Posterior vena cava (tissue), 2 donors: Measurements from ENCODE around the gene SGMS2. TPM values are rescaled to one million over a fixed set of nuclear protein-coding genes. Genes with fewer than 3 reads are reported as not detected.

Experiments
- DNase-seq: peaks from one replicate; pipeline ENCODE4 v3.0.0-alpha.2; 2020; ENCODE audit warnings: low spot score
- intact Hi-C, 2 donors: fragments of 100-400 bp; cut with DNase I; formaldehyde crosslinking; loops; one replicate each; pipeline versions ENCODE4 v1.14.1 to v1.14.2; 2022 to 2023
- total RNA-seq, 2 donors: library from RNA; stranded (reverse); fragmentation: NEBNext Ultra II Directional; extraction: Animal tissue kit (Norgen Biotek cat#: 25700); gene quantifications; one replicate each; pipeline ENCODE4 v1.2.1, GENCODE V29; 2021
- donor health status: DM: yes; HTN: yes; CAD: no.
- donor health status: DM: yes; HTN: yes; CAD: no.

SGMS2 gene
- total RNA-seq, 2 donors from 2014 or later = 52.1 to 66.8 TPM

DNA sequence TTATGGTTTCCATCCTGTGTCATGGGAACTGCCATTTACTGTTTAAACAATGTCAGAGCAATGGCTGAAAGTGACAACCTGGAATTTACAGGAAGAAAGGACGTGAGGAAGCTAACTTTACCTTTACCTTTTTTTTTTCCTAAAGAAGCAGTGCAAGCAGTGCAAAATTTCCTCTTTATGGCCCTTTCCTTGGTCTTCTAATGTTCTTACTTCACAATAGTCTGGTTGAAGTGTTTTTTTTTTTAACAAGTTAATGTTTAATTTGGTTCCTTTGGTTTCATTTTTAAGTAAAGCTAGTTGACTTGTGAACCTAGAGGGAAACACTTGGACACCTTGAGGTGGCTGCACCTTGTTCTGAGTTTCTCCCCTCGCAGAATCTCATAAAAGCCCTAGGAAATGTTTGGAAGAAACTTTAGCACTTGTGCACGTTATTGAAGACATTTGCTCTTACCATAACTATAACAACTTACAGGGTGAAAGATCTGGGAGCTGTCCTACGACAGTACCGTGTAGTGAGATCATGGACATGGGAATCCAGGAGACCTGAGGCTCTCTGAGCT lies 1.8 kb downstream of the SGMS2 start:
- intact Hi-C loops = no loop called here
- no peak for DNase-seq

DNA sequence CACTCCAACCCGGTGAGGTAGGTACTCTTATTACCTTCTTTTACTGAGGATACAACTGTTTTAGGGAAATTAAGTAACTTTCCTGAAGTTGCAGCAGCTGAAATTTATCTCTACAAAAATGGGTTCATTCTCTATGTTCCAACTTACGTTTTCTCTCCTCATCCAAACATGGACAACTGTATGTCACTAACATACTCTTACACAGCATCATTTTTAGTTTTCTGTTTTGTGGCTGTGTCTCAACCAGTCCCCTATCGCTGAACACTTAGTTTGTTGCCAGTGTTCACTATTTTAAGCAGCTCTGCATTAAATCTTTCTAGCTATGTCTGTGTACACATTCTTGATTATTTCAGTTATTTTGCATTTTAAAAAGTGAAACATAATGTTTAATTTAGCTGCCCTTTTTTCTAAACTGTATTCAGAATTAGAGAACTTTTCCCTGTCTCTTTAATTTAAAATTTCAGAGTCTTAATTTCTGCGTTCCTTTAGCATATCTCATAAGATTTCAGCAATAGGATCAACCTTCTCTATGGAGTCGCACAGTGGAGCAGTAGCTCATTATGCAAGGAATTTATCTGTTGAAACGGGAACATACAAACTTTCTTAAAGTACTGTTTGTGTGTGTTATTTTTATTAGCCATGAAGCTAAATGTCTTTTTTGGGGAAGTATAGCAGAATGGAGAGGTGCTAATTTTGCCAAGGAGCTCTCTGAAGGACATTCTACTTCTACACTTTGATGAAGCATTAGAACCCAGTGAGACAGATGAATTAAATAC lies 3.8 kb downstream of the SGMS2 start:
- DNase-seq = no peak
- intact Hi-C loops = no loop called here

DNA sequence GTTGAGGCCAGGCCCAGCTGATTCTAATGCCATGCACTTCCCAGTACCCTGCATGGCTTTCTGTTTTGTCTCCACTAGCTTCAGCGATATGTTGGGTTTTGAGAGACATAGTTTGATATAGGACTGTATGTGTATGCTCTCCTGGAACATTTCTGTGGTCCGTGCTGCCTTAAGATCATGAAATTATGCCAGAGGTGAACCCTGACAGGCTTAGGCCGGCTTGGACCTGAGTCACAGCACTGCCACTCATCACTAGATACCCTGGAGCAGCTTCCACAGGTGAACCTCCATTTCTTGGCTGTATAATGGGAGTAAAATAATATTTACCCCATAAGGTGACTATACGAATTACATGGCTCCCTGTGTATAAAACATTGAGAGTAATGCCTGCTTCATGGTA lies 6.4 kb downstream of the SGMS2 start:
- intact Hi-C loops = no loop called here
- DNase-seq = no peak

DNA sequence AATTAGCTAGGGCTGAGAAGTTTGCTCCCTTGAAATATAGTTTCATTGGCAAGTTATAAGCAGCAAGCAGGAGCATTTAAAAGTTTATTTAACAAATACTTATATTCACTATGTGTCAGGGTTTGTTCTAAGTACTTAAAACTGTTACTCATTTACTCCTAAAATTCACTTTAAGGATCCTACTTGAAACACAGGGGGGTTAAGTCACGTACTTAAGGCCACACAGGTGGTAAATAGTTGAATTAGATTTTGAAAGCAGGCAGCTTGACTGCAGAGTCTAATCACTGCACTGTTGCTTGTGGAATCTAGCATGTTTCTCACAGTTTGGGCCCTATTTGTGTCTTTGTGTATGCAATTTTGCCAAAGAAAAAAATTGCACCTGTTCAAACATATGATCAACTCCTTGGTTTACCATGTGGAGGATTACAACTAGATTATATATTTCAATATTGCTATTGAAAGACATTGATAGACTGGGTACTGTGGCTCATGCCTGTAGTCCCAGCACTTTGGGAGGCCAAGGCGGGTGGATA lies 7.6 kb downstream of the SGMS2 start:
- DNase-seq = no peak

DNA sequence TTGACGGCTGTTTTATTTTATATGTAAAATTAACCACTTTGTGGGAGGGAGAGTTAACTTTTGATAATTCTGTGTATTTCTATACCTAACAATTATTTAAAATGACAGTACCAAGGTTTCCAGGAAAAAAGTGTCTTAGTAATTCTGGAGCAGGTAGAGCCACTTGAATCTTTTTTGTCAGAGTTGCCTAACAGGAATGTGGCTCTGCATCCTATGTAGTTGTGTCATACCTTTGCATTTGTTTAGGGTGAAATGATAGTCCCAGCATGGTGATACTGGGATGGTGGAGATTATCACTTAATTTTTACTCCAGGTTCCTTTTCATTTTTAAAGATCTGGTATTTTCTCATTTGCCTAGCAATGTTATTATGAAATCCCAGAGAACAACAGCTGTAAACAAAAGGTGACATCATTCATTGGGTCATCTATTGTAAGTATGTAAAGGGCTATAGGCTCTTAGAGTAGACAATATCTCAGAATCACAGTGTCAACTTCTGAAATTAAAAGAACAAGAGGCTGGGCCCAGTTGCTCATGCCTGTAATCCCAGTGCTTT lies 9.6 kb downstream of the SGMS2 start:
- intact Hi-C loops = no loop called here
- no peak for DNase-seq

More for the DNA sequence above, 7.6 kb downstream of the SGMS2 start:
- intact Hi-C loops = no loop called here

DNA sequence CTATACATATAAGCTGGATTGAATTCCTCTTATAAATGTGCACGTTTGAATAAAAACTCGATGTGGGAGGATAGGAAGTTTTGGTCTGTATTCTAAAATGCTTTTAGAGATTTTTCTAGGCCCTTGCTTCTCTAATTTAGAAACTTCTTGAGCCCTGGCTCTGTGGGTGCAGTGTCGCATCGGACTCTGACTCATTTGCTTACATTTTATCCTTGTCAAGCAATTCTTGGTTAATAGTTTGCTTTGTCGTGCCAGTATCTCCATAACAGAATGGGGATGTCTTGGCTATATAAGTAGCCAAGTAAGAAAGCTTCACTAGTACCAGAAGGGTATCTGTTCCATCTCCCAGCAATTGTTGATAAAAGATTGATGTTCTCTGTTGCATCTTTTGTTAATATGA lies 10.7 kb downstream of the SGMS2 start:
- no peak for DNase-seq
- intact Hi-C loops = no loop called here

- DNase-seq = no peak
Measured at GRCh38 chr4:107837317-107837716, 12.6 kb downstream of the SGMS2 start.

DNA sequence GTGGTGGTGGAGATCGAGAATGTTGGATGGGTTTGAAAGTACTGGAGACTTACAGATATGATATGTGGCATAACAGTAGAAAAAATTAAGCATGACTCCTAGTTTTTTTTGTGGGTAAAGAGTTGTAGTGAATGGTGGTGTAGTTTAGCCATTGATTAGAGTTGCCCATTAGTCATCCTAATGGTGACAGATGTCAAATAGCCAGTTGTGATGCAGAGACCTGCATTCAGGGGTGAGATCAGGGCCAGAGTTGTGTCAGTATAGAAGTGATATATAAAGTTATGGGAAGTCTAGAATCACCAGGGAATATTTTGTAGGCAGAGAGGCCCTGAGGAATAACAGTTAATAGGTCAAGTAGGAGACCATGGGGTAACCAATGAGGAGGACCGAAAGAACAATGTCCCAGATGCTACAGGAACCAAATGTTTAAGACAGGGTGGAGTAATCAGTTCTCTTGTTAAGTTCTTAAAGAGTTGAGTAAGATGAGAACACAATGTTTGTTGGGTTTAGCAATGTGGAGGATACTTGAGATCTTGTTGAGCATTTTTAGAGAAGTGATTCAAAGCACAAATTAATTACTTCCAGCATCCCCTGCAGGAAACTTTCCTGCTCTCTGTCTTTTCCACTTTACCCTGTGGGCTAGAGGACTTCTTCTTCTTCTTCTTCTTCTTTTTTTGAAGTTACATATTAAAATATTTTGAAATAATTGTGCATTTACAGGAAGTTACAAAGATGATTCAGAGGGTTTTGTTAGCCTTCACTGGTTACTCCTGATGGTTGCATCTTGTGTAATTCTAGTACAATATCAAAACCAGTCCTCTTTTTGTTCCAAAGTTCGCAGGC lies 13.3 kb downstream of the SGMS2 start:
- intact Hi-C loops = no loop called here
- DNase-seq = no peak

More at GRCh38 chr4:107837317-107837716, 12.6 kb downstream of the SGMS2 start:
- intact Hi-C loops = no loop called here

DNA sequence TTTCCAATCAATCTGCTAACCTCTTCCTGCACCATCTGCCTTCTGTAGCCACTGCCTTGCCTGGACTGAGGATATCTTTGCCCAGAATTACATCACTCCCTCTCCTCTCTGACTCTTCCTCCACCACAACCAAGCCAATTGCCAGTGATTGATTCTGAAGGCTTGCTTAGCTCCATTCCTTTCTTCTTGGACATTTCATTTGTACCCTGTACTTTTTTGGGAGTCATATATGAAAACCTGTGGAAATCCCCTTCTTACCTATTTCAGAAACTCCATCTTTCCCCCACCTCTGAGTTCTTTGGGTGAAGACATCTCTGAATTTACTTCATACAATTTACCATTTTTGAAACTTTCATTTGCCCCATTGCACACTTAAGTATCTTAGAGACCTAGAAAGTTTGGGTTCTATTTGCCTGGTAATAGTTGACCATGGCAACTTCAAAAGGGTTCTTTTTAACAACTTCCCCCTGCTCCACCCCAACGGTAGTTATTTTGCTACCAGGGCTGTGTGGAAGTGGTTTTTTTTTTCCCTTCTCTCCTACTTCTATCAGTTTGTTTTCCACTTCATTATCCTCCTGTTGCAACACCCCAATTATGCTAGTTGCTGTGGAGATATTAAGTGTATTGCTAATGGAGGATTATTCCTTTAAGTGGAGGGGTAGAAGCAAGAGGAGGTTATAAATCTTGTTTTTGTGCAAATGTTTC lies 14.3 kb downstream of the SGMS2 start:
- intact Hi-C loops = no loop called here
- no peak for DNase-seq

DNA sequence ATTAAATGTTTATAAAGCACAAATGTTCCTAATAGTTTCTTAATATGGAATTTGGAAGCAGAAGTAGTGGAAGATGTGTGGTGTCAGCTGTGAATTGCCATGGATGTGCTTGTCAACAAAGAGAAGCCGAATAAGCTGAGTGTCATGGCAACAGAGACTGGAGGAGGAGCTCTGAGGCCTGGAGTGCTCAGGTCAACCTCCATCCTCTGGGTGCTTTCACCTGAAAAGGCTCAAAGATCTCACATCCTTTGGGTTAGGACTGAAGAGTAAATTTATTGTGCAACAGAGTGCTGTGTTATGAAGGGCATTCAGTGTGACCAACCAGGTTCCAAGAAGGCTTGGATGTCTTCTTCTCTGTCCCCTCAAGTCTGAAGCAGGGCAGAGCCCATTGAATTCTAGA lies 18.7 kb downstream of the SGMS2 start:
- DNase-seq = no peak
- intact Hi-C loops = no loop called here

- no peak for DNase-seq
- intact Hi-C loops = no loop called here
Measured at GRCh38 chr4:107845681-107846080, 20.9 kb downstream of the SGMS2 start.

DNA sequence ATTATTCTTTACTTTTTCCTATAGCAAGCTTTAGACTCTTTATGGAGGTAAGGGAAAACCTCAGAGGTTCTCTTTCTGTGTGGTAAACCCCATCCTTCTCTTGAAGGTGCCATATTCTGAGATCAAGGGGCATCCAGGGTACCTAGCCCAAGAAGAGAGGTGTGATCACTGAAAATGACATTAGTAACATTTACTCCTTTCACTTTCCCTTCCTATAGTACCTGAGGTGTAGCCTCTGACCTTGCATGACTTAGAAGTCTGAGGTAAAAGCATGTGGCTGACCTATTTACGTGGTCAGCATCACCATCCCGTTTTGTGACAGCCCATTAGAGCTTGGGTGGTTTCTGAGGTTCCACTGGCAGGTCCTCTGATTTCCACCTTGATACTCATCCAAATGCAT lies 25.7 kb downstream of the SGMS2 start:
- intact Hi-C loops = no loop called here
- DNase-seq = no peak

GRCh38 chr4:107853444-107854355 lies 29.0 kb downstream of the SGMS2 start:
- DNase-seq = no peak
- intact Hi-C loops = no loop called here

- no peak for DNase-seq
- intact Hi-C loops = no loop called here
Measured at GRCh38 chr4:107854356-107855022, 29.8 kb downstream of the SGMS2 start.

- DNase-seq = no peak
- intact Hi-C loops = no loop called here
Measured at GRCh38 chr4:107855723-107856122, 31.0 kb downstream of the SGMS2 start.

- no peak for DNase-seq
- intact Hi-C loops = no loop called here
Measured at GRCh38 chr4:107856901-107857300, 32.2 kb downstream of the SGMS2 start.

GRCh38 chr4:107857741-107858140 lies 33.0 kb downstream of the SGMS2 start:
- intact Hi-C loops = loop anchor here in 1 of 2 donors (2.0 kb wide), 1 partner anchor 71 kb away; no protein-coding TSS in a partner anchor
- no peak for DNase-seq
